B cell (primary cell): ENCODE data around the gene SKAP2.

Source experiments
- EZH2 ChIP-seq: IDR thresholded peaks from 2 replicates; pipeline ENCODE4 v1.6.1; 2012; ENCODE audit warnings: borderline replicate concordance, low read depth, mild to moderate bottlenecking, moderate library complexity, low read length; ENCODE audit not compliant: insufficient read depth, poor library complexity, severe bottlenecking
- TF ChIP-seq, protein P1 (sequence below): fragments of 200-600 bp; IDR thresholded peaks from one replicate; pipeline ENCODE4 v1.8.0; 2022; ENCODE audit warnings: antibody characterized with exemption, mild to moderate bottlenecking

DNA sequence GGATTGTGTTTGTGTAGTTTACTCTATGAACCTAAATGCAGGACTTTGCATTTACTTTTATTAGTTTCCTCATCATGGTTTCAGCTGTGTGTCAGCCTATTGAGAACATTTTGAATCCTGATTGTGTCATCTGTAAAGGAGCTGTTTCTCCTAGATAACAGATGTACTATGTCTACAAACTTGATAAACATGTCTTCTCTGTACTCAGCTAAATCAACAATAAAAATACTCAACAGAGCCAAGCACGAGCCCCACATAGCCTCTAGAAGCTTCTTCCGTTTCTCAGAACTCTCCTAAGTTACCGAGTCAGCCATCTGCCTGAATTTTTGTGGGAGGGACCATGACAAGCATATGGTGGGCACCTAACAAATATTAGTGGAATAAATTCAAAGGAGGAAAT, 234.7 kb downstream of the SKAP2 start:
- TF ChIP-seq, protein P1, sequence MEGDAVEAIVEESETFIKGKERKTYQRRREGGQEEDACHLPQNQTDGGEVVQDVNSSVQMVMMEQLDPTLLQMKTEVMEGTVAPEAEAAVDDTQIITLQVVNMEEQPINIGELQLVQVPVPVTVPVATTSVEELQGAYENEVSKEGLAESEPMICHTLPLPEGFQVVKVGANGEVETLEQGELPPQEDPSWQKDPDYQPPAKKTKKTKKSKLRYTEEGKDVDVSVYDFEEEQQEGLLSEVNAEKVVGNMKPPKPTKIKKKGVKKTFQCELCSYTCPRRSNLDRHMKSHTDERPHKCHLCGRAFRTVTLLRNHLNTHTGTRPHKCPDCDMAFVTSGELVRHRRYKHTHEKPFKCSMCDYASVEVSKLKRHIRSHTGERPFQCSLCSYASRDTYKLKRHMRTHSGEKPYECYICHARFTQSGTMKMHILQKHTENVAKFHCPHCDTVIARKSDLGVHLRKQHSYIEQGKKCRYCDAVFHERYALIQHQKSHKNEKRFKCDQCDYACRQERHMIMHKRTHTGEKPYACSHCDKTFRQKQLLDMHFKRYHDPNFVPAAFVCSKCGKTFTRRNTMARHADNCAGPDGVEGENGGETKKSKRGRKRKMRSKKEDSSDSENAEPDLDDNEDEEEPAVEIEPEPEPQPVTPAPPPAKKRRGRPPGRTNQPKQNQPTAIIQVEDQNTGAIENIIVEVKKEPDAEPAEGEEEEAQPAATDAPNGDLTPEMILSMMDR: no peak
- TF ChIP-seq EZH2: no peak
